GM19438 (cell line): ENCODE data around the gene PLK5.
"Not testable (repeated sequence)": the region's sequence is repeated elsewhere in the genome, so short reads cannot be mapped to it uniquely, and the experiment has no call there.

Experiments
- ATAC-seq: cut with Tn5 transposase; IDR thresholded peaks from one replicate; pipeline ENCODE4 v1.9.1; 2021; ENCODE audit warnings: low read depth; ENCODE audit not compliant: unreplicated experiment

PLK5 gene

GRCh38 chr19:1505991-1506881 is 17.6 kb upstream of the PLK5 start:
- ATAC-seq: no peak

- ATAC-seq: no peak
These were observed 16.7 kb upstream of the PLK5 start for GRCh38 chr19:1507192-1507660.

- ATAC-seq: no peak
These were observed 15.9 kb upstream of the PLK5 start for GRCh38 chr19:1507763-1508506.

GRCh38 chr19:1508507-1508856 is 15.4 kb upstream of the PLK5 start:
- no peak for ATAC-seq

GRCh38 chr19:1509602-1510441 is 14.1 kb upstream of the PLK5 start:
- no peak for ATAC-seq

- no peak for ATAC-seq
These were observed 13.5 kb upstream of the PLK5 start for GRCh38 chr19:1510442-1510806.

GRCh38 chr19:1510807-1511206 is 13.1 kb upstream of the PLK5 start:
- no peak for ATAC-seq

- ATAC-seq: no peak
These were observed 12.3 kb upstream of the PLK5 start for GRCh38 chr19:1511318-1512317.

- ATAC-seq: no peak
These were observed 11.0 kb upstream of the PLK5 start, which contains the start of gene ADAMTSL5 for GRCh38 chr19:1512671-1513498. ADAMTSL5 (minus strand) TSS chr19:1513019; CDS start chr19:1510943, 2,076 bp downstream.

GRCh38 chr19:1513499-1514294 is 10.2 kb upstream of the PLK5 start:
- ATAC-seq: no peak

GRCh38 chr19:1514295-1514661 is 9.6 kb upstream of the PLK5 start:
- no peak for ATAC-seq

GRCh38 chr19:1514986-1515721 is 8.7 kb upstream of the PLK5 start:
- no peak for ATAC-seq

- ATAC-seq: no peak
These were observed 7.5 kb upstream of the PLK5 start for GRCh38 chr19:1516395-1516753.

- ATAC-seq: no peak
These were observed 5.4 kb upstream of the PLK5 start for GRCh38 chr19:1518471-1518870.

- ATAC-seq: not testable (repeated sequence)
These were observed 4.1 kb upstream of the PLK5 start for GRCh38 chr19:1519802-1520201.

- ATAC-seq: no peak
These were observed 3.6 kb upstream of the PLK5 start for GRCh38 chr19:1520203-1520780.

GRCh38 chr19:1521636-1522035 is 2.2 kb upstream of the PLK5 start:
- ATAC-seq: no peak
